Stimulated activated CD8-positive, alpha-beta memory T cell treated with anti-CD3 and anti-CD28 coated beads, Interleukin-4, amount 100 ng/mL, for 24 hours (primary cell): ENCODE results near the gene FARP1.

Source experiments
- DNase-seq: peaks from one replicate; pipeline ENCODE4 v3.0.0-alpha.2; 2020; ENCODE audit warnings: low read depth

FARP1 gene

DNA sequence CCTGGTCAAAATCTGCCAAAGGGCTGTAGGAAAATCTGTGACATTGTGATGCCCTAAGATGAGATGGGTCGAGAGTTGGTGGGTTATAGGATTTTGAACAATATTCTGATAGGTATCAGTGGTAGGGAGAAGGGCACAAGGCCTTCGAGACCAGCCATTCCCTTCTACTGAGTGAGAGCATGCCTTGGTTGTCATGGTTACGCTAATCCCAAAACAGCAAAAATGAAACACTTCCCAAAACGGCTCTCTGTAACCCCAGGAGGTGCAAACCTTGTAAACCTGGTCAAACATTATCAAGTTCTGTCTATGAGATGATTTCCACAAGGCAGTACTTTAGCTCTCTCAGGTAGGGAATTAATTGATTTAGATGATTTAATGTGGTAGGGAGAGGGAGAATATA, 192.8 kb downstream of the FARP1 start:
- DNase-seq: no peak

DNA sequence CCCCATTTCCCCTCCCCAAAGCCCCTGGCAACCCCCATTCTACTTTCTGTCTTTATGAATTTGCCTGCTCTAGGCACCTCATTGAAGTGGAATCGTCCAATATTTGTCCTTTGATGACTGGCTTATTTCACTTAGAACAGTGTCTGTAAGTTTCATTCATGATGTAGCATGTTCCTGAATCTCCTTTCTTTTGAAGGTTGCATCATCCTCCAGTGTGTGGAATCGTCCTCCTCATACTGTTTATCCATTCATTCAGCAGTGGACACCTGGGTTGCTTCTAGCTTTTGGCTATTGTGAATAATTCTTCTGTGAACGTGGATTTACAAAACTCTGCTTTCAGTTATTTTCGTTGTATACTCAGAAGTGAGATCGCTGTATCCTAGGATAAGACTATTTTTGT, 195.4 kb downstream of the FARP1 start:
- no peak for DNase-seq

DNA sequence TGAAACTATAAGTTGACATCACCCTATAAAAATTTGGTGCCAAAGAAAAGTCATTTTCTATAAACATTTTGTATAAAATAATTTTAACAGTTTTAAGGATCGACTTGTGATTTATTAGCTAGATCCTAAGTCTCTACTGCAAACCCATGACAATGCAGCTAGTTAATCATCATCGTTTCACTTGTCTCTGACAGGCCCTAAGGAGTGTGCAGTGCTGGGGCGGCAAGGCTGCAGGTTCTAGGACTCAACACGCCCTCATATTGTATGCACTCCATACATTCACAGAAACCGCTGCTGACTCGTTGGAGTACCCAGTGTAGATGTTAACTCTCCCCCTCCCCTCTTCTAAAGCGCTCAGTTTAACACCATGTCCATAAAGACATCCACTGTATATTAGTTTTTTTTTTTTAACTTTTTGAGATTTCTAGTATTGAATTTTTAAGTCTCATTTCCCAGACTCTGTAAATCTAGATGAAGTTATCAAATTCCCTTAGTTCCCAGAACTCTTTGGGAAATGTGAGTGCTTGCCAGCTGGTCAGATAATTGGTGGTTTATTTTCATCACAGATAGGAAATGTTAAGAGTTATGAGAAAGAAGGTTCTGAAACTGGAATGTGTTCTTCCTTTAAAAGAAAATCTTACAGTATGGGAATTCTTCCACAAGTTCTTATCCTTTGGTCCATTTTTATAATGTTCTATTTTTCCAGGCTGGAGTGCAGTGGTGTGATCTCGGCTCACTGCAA, 197.0 kb downstream of the FARP1 start:
- DNase-seq: no peak

DNA sequence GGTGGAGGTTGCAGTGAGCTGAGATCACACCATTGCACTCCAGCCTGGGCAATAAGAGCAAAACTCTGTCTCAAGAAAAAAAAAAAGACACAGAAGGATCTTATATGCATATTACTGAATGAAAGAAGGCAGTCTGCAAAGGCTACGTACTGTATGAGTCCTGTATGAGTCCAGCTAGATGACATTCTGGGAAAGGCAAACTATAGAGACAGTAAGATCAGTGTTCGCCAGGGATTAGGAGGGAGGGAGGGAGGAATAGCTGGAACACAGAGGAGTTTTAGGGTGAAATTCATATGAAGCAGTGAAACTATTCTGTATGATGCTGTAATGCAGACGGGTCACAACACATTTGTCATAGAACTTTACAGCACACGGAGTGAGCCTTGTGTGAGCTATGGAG, 200.1 kb downstream of the FARP1 start:
- no peak for DNase-seq

DNA sequence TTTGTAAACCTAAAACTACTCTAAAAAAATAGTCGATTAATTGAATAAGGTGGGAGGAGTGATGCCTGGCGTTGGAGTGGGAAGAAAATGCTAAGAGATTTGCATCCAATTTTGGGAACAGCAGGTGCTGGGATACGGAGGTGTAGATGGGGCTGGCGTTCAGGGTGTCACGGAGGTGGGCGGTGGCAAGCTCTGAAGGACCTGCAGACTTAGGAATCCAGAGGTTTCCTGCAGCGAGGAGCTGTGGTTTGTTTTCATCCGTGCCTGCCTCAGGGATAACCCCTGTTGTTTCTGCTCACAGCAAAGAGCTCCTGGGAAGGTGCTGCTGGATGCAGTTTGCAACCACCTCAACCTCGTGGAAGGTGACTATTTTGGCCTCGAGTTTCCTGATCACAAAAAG, 200.6 kb downstream of the FARP1 start:
- DNase-seq: no peak

DNA sequence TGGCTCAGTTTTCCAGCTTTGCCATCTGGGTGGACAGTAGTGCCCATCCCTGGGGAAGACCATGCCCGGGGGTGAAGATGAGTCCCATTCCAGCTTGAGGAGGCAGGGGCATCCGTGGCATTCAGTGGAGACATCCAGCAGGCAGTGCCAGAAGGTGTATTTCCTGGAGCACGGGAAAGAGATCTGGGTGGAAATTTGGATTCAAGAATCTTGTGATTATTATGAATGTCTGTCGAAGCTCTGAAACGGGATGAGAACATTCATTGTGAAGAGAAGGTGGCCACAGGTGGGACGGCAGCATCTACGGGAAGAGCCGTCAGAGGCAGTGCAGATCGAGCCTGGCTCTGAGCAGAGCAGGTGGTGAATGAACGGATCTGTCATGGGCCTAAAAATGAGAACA, 201.5 kb downstream of the FARP1 start:
- DNase-seq: no peak

DNA sequence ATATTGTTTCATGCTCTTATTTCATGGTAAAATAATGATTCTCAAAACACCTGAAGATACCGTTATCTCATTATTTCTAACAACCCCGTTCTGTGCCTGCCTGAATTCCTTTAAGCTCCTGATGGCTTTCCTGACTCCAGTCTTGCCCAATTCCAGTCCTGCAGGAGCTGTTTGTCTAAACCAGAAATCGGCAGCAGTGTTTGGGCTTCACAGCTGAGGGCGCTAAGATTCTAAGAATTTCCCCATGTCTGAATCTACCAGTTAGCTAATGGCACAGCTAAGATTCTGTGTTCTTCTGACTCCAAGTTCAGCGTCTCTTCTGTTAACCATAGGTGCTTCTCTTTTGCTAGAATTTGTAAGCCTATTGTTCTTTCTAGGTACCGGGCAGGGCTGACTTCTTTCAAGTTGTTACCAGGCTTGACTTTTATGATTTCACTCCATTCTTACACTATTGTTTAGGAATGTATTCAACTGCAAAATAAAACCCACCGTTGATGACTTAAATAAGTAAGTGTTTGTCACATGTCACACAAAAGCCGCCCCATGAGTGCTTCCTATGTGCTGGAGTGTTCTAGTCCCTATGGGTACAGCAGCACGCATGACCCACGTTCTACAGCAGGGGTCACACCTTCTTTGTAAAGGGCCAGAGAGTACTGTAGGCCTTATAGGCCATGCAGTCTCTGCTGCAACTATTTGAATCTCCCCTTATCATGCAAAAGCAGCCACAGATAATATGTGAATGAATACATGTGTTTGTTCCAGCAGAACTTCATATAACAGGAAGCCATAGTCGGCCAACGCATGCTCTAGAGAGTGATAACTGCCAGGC, 202.4 kb downstream of the FARP1 start:
- DNase-seq: no peak

DNA sequence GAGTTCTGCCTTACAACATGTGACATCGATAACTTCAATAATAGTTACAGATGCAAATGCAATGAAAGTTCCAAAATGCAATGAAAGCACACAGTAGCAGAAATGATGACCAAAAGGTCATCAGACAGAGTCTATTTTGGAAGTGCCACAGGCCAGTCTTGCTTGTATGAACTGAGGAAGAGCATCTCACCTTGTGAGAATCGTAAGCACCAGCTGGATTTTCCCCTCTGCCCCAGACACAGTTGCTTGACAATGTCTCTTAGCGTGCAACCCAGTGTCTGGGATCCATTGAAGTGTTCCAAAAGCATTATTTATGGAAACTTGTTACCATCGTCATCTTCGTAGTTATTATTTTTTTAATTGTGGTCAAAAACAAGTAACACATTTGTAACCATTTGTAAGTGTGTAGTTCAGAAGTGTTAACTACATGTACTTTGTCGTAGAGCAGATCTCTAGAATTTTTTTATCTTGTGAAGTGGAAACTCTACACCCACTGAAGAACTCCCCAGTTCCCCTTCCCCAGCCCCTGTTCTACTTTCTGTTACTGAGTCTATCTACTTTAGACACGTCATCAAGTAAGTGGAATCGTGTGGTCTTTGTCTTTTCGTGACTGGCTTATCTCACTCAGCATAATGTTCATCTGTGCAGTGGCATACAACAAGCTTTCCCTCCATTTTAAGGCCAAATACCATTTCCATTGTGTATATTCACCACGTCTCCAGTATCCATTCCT, 204.2 kb downstream of the FARP1 start:
- no peak for DNase-seq

DNA sequence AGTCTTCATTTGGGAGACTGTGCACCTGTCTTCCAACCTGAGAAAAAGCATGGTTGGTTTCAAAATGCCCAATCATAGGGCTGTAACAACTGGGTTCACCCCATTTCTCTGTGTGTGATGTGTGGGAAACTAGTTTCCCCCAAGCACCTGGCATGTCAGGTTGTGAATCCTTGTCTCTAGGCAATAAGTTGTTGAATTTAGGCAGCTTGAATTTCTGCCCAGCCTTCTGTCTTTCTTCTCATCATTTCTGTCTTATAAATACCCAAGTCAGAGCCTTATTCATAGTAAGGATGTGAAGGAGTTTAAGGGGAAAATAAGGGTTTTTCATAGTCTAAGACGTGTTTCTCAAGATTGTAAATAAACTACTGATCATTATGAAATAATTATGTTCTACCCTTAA, 204.9 kb downstream of the FARP1 start:
- DNase-seq: no peak

DNA sequence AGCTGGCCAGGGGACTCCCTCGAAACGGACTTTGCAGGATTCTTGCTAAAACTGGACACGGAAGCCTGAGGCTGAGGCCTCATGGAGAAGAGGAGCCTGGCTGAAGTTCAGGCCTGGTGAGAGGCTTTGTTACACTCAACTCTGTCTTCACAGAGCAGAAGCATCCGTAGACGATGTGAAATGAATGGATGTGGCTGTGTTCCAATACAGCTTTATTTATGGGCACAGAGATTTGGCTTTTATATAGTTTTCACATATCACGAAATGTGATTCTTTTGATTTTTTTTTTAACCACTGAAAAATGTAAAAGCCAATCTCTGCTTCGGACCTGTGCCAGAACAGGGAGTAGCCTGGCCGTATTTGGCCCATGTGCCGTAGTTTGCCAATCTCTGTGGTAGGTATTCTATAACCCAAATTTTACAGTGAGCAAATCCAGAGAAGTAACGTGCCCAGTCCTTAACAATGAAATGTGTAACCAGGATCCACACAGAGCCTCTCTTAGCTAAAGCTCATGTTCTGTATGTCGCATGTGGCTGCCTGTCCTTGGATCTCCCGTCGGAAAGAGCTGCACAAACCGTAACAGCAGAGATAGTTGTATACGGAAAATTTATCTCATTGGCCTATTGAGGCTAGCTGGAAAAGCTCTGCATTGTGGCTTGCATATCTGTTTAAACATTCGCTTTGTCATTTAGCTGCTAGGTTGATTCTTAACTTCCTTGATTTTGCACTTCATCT, 205.7 kb downstream of the FARP1 start:
- DNase-seq: no peak

DNA sequence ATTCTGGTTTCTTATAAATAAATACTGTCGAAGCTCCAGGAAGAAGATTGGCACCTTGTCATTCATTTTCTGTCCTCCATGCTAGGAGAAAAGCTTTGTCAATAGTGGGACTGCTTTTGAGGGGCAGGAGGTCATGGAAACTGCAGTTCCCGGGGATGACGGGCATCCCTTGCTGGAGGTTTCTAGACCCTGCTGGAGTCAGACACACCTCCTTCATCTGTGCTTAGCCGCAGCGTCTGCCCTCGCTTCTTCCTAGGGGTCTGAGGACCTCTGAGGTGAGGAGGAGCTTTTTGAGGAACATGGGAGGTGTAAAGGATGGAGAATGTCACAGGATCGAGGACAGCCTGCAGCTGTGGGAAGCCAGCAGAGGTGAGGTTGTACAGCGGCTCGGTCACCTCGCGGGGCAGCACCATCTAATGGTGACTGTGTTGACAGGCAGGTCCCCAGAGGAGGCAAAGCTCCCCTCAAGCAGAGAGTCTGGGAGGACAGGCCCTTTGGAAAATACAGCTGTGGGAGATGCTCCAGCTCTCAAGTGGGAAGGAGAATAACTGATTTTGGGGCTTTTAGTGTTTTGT, 206.9 kb downstream of the FARP1 start:
- no peak for DNase-seq

DNA sequence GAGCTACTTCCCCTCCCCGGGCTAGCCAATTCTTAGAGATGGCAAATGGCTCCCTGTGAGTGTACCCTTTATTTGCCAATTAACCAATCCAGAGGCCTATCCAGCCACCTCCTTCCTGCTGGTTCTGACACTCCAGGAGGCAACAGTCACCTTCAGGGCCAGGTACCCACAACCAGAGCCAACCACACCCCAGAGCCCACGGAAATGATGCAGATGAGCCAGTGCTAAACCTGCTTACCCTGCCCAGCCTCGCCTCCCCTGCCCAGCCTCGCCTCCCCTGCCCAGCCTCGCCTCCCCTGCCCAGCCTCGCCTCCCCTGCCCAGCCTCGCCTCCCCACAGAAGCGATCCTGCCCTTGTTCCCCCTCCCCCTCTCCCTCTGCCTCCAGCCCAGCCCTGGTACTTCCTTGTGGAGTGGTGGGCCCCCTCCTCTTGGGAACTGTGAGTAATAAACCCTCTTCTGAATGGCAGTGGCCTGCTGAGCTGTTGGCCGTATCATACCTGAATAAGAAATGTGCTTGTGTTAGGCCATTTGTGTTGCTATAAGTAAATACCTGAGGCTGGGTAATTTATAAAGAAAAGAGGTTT, 207.9 kb downstream of the FARP1 start:
- no peak for DNase-seq

DNA sequence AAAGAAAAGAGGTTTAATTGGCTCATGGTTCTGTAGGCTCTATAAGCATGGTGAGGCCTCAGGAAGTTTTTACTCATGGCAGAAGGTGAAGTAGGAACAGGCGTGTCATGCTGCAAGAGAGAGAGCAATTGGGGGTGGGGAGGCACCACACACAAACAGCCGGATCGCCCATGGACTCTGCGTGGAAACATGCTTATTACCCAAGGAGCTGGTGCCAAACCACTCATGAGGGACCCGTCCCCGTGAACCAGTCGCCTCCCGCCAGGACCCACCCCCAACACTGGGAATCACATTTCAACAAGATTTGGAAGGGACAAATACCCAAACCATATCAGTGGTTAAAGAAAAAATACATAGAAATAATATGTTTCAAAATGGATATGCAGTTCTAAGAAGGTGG, 208.7 kb downstream of the FARP1 start:
- DNase-seq: no peak

DNA sequence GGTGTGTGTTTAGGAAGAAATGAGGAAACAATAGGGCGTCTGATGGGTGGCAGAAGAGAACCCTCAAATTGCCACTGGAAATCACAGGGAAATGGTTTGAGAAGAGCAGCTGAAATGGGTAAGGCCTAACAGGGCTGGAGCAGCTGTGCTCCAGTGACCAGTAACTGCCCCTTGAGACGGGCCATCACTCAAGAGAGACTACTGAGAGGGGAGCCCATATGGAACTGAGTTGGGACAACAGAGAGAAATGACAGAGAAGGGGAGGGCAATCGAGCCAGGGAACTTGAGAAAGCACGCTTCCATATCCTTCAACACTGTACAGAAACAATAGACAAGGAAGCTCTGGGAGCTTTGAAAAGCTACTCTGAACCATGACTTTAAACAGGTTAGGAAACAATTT, 209.3 kb downstream of the FARP1 start:
- no peak for DNase-seq

DNA sequence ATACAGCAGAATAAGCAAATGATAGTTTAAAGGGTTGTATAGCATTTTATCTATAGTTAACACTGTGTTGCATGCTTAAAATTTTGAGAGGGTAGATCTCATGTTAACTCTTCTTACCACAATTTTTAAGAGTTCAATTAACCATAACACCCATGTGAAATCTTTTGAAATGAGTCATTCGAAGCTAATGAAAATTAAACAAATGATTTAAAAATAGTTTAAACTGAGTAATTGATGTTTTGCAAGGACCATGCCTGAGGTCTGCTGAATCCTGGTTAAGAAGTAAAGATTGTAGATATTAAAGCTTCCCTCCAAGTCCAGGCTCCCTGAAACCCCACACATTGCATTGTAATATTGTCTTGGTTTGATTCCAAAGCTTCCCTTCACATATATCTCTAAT, 210.9 kb downstream of the FARP1 start:
- no peak for DNase-seq

DNA sequence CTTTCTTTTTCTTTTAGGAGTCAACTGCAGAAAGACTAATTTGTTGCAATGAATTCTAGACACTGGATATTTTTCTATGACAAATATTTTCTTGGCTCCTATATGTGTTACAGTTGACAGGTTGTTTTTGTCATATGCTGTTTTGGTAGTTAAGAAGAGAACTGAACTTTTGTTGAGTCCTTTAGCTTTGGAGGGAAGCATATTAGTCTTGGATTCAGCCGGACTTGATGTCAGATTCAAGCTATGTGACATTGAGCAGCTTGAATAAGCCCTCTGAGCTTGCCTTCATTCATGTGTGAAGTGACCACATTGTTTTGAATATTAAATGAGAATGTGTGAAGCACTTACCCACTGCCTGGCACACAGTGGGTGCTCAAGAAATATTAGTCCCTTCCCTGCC, 216.0 kb downstream of the FARP1 start:
- no peak for DNase-seq

DNA sequence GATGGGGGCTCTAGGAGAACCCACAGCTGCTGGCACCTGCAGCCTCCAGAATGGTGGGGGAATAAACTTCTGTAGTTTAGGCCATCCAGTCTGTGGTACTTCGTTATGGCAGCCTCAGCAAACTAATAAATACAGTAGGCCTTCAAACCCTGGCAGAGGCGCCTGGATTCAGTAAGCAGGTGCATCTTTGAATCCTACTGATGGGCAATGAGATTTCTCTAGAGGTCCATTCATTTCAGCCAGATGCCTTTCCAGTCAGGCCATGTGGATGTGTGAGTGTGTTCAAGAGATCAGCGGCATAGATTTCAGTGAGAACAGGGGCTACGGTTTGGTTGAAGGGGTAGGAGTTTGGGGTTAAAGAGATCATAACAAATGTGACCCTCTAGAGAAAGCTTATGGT, 217.7 kb downstream of the FARP1 start:
- DNase-seq: no peak

DNA sequence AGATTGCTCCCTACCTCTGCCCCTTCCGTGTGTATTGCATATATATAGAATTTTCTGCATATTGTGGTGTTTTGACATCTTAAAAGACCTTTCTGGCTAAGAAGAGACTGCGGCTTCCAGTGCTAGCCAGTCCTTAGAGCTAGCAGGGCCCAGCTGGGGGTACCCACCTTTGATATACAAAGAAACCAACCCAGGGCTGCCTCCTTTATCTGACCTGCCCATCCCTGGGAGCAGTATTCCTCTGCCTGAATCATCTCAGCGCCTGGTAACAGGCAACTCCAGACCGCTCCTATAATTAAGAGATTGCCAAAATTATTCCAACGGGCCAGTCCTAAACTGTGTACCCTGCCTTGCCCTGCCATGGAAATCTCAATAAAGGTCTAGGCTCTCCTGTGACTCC, 220.4 kb downstream of the FARP1 start:
- DNase-seq: no peak

DNA sequence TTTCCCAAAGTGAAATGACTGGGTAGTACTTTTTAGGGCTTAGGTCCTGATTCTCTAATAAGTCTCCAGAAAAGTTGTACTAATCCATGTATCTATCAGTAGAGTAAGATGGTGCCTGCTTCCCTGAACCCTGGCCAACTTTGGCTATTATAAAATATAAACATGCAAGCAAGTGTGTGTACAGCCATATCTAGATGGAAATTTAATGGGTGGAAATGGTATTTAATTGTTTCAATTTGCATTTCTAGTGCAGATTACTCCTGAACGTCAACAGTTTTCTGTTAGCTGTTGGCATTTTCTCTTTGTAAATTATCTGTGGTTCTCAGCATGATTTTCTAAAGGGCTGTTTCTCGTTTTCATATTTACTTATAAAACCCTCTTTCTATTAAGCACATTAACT, 221.3 kb downstream of the FARP1 start:
- no peak for DNase-seq

DNA sequence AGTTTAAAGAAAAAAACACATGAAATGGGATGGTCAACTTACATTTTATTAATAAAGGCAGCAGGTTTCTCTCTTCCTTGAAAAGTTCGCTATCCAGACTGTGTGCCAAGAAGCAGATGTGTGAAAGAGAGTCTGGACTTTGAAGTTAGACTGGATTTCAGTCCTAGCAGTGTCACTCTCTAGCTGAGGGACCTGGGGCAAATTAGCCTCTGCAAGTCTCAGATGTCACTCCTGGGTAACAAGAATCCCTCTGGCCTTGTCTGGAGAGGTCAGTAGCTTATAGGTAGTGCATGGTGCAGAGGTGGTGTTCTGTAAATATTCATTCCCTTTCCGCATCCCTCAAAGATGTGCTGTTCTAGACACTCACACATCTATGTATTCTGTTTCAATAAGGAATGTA, 221.8 kb downstream of the FARP1 start:
- no peak for DNase-seq

DNA sequence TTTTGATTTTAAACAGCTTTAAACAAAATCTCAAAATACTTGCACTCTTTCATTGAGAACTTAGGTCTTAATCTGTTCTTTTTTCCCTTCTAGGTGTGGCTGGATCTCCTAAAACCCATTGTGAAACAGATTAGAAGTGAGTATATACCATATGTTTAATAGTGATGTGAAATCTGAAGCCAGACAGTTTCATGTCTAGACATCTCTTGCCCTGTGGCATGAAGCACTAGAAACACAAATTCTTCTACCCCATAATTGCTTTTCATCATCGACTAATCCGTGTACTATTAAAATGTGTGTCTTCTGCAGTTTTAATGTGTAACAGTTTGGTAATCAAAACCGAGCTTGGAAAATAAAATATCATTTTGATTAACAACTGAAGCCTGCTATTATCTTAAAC, 222.4 kb downstream of the FARP1 start:
- DNase-seq: no peak

DNA sequence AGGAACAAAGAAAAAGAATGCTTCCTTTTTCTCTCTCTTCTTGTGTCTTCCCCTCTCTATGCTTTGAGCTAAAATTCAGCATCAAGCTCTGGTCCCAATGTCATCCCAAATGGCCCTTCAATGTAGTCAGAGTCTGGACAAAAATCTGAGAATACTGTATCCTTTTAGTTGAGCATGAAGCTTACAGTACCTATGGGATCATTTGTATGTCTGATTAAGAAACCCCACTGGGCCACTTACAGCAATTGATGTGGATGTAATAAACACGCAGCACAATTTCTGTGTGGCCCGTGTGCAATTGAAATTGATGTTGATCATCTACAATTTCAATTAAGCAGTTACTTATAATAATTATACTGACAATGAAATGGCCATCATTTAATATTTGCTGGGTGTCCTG, 223.1 kb downstream of the FARP1 start:
- DNase-seq: no peak
